GM18526 (cell line): ENCODE measurements around the gene PRKAB1.

Source experiments
- POLR2A ChIP-seq: IDR thresholded peaks from 3 replicates; pipeline ENCODE4 v1.6.1; 2011; ENCODE audit not compliant: insufficient read length; ENCODE audit errors: extremely low read depth

The PRKAB1 gene

GRCh38 chr12:119679081-119679480 lies 11.1 kb downstream of the PRKAB1 start:
- TF ChIP-seq POLR2A = no peak

GRCh38 chr12:119679490-119679889 lies 11.6 kb downstream of the PRKAB1 start:
- TF ChIP-seq POLR2A = no peak

GRCh38 chr12:119681111-119681510 lies 13.2 kb downstream of the PRKAB1 start:
- TF ChIP-seq POLR2A = no peak

- TF ChIP-seq POLR2A = no peak
Observed at GRCh38 chr12:119681728-119682638, 14.1 kb downstream of the PRKAB1 start.

GRCh38 chr12:119682639-119683252 lies 14.8 kb downstream of the PRKAB1 start:
- no peak for TF ChIP-seq POLR2A

GRCh38 chr12:119683413-119683812 lies 15.5 kb downstream of the PRKAB1 start:
- no peak for TF ChIP-seq POLR2A

GRCh38 chr12:119683816-119684215 lies 15.9 kb downstream of the PRKAB1 start:
- no peak for TF ChIP-seq POLR2A

GRCh38 chr12:119684711-119685369 lies 16.9 kb downstream of the PRKAB1 start:
- TF ChIP-seq POLR2A = no peak

- no peak for TF ChIP-seq POLR2A
Observed at GRCh38 chr12:119685375-119685774, 17.4 kb downstream of the PRKAB1 start.

GRCh38 chr12:119686355-119686754 lies 18.4 kb downstream of the PRKAB1 start:
- TF ChIP-seq POLR2A = no peak

GRCh38 chr12:119686776-119687175 lies 18.8 kb downstream of the PRKAB1 start:
- TF ChIP-seq POLR2A = no peak

GRCh38 chr12:119687406-119687805 lies 19.5 kb downstream of the PRKAB1 start:
- no peak for TF ChIP-seq POLR2A

GRCh38 chr12:119687879-119688278 lies 19.9 kb downstream of the PRKAB1 start:
- no peak for TF ChIP-seq POLR2A

- no peak for TF ChIP-seq POLR2A
Observed at GRCh38 chr12:119689935-119690500, 22.1 kb downstream of the PRKAB1 start.

- TF ChIP-seq POLR2A = no peak
Observed at GRCh38 chr12:119691202-119691810, 23.4 kb downstream of the PRKAB1 start.

GRCh38 chr12:119692410-119692809 lies 24.5 kb downstream of the PRKAB1 start:
- TF ChIP-seq POLR2A = no peak

GRCh38 chr12:119692997-119693396 lies 25.1 kb downstream of the PRKAB1 start:
- TF ChIP-seq POLR2A = no peak
